ENCODE measurements around the gene HOXD9. TPM values are rescaled to one million over a fixed set of nuclear protein-coding genes. Genes with fewer than 3 reads are reported as not detected.

The HOXD9 gene
- polyA plus RNA-seq, 3 donors: not detected

DNA sequence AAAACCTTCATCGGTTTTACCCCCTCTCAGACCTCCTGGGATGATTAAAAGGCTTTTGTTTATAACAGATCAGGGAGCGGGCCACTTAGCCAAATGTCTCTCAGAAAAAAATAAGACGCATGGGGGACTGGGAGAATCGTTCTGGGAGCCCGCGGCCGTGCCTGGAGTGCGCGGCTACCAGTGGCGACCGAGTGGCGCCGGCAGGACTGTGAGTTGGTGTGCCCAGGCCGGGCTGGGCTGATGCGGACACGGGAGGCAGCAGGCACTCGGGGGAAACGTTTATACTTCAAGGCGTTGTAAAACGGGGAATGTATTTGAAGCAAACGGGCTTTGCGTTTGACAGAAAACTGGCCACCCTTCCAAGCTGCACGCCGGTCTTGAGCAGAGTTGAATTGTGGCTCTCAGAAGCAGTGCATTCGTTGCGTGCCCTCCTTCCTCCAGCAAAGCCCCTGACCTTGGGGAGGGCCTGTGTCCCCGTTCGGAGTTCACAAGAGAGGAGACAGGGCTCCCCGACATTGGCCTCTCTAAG is 10.6 kb upstream of the HOXD9 start:
- H3K9me3 ChIP-seq (replicated peaks in 1 of 2; ENCODE audit: control insufficient read depth in 1 of 2, insufficient read depth in 1 of 2, low read length in 2 of 2): peaks cover 4 to 63% of the 10 kb centered on the region in 2 donors
- H2AFZ ChIP-seq (ENCODE audit: insufficient read depth, low read depth, low read length, poor library complexity, severe bottlenecking): no peak overlapping the region
- H3K4me3 Mint-ChIP-seq: peak overlapping the region in 1 of 2 donors; percentile 77

DNA sequence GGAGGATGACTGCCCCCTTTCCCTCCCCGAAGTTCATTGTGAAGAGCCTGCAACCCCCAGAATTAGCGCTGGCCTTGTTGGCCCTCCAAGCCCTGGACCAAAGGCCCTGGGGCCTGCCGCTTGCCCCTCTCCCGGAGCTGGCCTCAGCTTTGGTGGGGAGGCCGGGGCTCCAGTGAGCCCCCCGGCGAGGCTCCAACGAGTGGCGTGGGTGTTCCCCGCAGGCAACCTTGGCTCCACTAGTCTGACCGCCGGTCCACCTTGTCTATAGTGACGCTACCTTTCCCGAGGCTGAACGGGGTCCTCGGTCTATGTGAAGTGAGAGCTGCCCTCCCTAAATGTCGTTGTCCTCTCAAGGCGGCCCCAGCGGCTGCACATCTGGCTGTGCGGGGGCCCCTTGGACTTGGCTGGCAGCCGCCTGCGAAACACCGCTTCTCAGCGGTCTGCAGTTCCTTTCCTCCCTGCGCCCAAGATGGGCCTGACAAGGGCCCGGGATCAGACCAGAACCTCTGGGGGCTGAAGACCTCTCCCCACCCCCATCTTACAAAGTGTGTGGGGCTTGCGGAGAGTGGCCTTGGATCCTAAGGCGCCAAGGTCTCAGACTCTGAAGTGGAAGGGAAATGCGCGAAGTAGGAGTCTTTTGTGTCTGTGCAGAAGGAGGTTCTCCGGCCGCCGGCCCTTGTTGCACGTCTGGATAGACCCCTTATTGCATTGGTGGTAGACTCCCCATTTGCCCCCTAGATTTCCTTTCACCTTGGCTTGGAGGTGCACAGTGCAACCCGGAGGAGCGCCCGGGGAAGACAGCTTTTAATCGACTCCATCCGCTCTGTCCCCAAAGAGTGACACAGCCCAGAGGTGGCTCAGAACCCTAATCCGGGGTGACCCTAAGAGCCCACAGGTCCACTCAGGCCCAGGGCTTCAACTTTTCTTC is 9.9 kb upstream of the HOXD9 start:
- Histone ChIP-seq H3K27me3 (ENCODE audit: control insufficient read depth in 2 of 2, insufficient read depth in 2 of 2, low read length in 2 of 2) (peaks cover 87 to 97% of the 10 kb centered on the region in 2 donors), H3K4me2 (replicated peaks; ENCODE audit: extremely low read depth, low read length, poor library complexity, severe bottlenecking) (no peak overlapping the region), H3K4me3 (replicated peaks in 1 of 3; ENCODE audit: low read depth in 2 of 3, low read length in 3 of 3) (no peak overlapping the region), H3K36me3 (replicated peaks in 1 of 2; ENCODE audit: control insufficient read depth in 1 of 2, insufficient read depth in 2 of 2, low read length in 2 of 2) (no peaks in the 10 kb centered on the region), H2AFZ (ENCODE audit: insufficient read depth, low read depth, low read length, poor library complexity, severe bottlenecking) (no peak overlapping the region), H4K20me1 (ENCODE audit: insufficient read depth, low read length) (no peaks in the 10 kb centered on the region), H3K9me3 (replicated peaks in 1 of 2; ENCODE audit: control insufficient read depth in 1 of 2, insufficient read depth in 1 of 2, low read length in 2 of 2) (peaks cover 10 to 66% of the 10 kb centered on the region in 2 donors), H3K27ac (ENCODE audit: low read depth in 1 of 2, low read length in 2 of 2) (no peak overlapping the region), H3K9ac (ENCODE audit: insufficient read depth, low read length, poor library complexity, severe bottlenecking) (no peak overlapping the region), H3K79me2 (ENCODE audit: insufficient read depth, low read length) (no peaks in the 10 kb centered on the region), H3K4me1 (ENCODE audit: control insufficient read depth in 1 of 2, insufficient read depth in 2 of 2, low read length in 2 of 2) (no peaks in the 10 kb centered on the region)
- Mint-ChIP-seq H3K4me1 (peaks cover 10% of the 10 kb centered on the region), H3K27ac (no peak overlapping the region), H3K27me3 (ENCODE audit: low read depth in 3 of 3) (peaks cover 94 to 100% (median 95%) of the 10 kb centered on the region in 3 donors), H3K9me3 (peaks cover 4 to 56% (median 23%) of the 10 kb centered on the region in 7 donors), H3K36me3 (peaks cover 5 to 11% of the 10 kb centered on the region in 2 donors), H3K4me3 (peak overlapping the region in 1 of 2 donors; percentile 77)
- intact Hi-C loops (cut with micrococcal nuclease): loop anchor here in 1 of 2 donors (5.0 kb wide), 1 partner anchor 35 kb away; no protein-coding TSS in a partner anchor
- TF ChIP-seq, protein P1, sequence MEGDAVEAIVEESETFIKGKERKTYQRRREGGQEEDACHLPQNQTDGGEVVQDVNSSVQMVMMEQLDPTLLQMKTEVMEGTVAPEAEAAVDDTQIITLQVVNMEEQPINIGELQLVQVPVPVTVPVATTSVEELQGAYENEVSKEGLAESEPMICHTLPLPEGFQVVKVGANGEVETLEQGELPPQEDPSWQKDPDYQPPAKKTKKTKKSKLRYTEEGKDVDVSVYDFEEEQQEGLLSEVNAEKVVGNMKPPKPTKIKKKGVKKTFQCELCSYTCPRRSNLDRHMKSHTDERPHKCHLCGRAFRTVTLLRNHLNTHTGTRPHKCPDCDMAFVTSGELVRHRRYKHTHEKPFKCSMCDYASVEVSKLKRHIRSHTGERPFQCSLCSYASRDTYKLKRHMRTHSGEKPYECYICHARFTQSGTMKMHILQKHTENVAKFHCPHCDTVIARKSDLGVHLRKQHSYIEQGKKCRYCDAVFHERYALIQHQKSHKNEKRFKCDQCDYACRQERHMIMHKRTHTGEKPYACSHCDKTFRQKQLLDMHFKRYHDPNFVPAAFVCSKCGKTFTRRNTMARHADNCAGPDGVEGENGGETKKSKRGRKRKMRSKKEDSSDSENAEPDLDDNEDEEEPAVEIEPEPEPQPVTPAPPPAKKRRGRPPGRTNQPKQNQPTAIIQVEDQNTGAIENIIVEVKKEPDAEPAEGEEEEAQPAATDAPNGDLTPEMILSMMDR (IDR thresholded peaks at IDR 0.05): no peak
- 5% methylated on average over 37 of the region's 40 CpGs for WGBS (ENCODE audit: insufficient coverage)
- no peak for DNase-seq

More for the DNA sequence above, 10.6 kb upstream of the HOXD9 start:
- DNase-seq: no peak
- Histone ChIP-seq H3K27me3 (ENCODE audit: control insufficient read depth in 2 of 2, insufficient read depth in 2 of 2, low read length in 2 of 2) (peaks cover 85 to 95% of the 10 kb centered on the region in 2 donors), H3K4me2 (replicated peaks; ENCODE audit: extremely low read depth, low read length, poor library complexity, severe bottlenecking) (no peak overlapping the region), H3K9ac (ENCODE audit: insufficient read depth, low read length, poor library complexity, severe bottlenecking) (no peak overlapping the region), H3K36me3 (replicated peaks in 1 of 2; ENCODE audit: control insufficient read depth in 1 of 2, insufficient read depth in 2 of 2, low read length in 2 of 2) (no peaks in the 10 kb centered on the region), H3K4me1 (ENCODE audit: control insufficient read depth in 1 of 2, insufficient read depth in 2 of 2, low read length in 2 of 2) (peaks cover 3 to 4% of the 10 kb centered on the region in 2 donors), H3K4me3 (replicated peaks in 1 of 3; ENCODE audit: low read depth in 2 of 3, low read length in 3 of 3) (no peak overlapping the region), H3K27ac (ENCODE audit: low read depth in 1 of 2, low read length in 2 of 2) (no peak overlapping the region), H3K79me2 (ENCODE audit: insufficient read depth, low read length) (no peaks in the 10 kb centered on the region), H4K20me1 (ENCODE audit: insufficient read depth, low read length) (no peaks in the 10 kb centered on the region)
- peaks cover 3 to 12% of the 10 kb centered on the region in 2 donors for H3K36me3 Mint-ChIP-seq
- no peak overlapping the region for H3K27ac Mint-ChIP-seq
- H3K4me1 Mint-ChIP-seq: peaks cover 14% of the 10 kb centered on the region
- TF ChIP-seq, protein P1 (IDR thresholded peaks at IDR 0.05): no peak
- H3K27me3 Mint-ChIP-seq (ENCODE audit: low read depth in 3 of 3): peaks cover 91 to 98% (median 93%) of the 10 kb centered on the region in 3 donors
- peaks cover 4 to 55% (median 22%) of the 10 kb centered on the region in 7 donors for H3K9me3 Mint-ChIP-seq
- intact Hi-C loops (cut with micrococcal nuclease): loop anchor here in 1 of 2 donors (5.0 kb wide), 1 partner anchor 35 kb away; no protein-coding TSS in a partner anchor
- WGBS (ENCODE audit: insufficient coverage): 7% methylated on average over 28 of the region's 29 CpGs

Data from CD14-positive monocyte (primary cell).